DOHH2 (cell line): ENCODE results near the gene GBGT1.

Source experiments
- EZH2phosphoT487 ChIP-seq: fragments of 200-600 bp; sonication (generic); IDR thresholded peaks from 2 replicates; pipeline ENCODE4 v1.6.1; 2017; ENCODE audit warnings: borderline replicate concordance, mild to moderate bottlenecking, antibody characterized with exemption, low read length, moderate library complexity, mixed read lengths
- TF ChIP-seq, protein P1 (sequence below): fragments of 200-600 bp; sonication (generic); IDR thresholded peaks from one replicate; pipeline ENCODE4 v1.5.1; 2014; ENCODE audit warnings: antibody characterized with exemption, mild to moderate bottlenecking, low read depth, low read length; ENCODE audit not compliant: poor library complexity, severe bottlenecking

DNA sequence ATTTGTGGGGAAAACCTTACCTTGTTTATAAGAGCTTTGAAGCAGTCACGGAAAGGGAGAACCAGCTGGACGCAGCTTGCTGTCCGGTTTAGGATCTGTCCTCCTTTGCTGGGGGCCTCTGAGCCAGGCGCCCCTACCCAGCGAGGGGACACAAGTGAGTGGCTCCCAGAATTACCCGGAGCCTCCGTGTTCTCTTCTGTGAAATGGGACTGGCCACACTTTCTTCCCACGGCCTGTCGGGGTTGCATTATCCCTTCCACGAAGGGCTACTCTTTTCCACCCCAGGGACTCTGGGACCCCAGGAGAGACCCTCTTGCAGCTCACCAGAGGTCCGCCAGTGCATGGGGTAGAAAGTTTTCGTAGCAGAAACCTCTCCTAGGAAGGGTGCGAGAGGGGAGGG is 477 bp upstream of the GBGT1 start:
- no peak for TF ChIP-seq EZH2phosphoT487
- TF ChIP-seq, protein P1, sequence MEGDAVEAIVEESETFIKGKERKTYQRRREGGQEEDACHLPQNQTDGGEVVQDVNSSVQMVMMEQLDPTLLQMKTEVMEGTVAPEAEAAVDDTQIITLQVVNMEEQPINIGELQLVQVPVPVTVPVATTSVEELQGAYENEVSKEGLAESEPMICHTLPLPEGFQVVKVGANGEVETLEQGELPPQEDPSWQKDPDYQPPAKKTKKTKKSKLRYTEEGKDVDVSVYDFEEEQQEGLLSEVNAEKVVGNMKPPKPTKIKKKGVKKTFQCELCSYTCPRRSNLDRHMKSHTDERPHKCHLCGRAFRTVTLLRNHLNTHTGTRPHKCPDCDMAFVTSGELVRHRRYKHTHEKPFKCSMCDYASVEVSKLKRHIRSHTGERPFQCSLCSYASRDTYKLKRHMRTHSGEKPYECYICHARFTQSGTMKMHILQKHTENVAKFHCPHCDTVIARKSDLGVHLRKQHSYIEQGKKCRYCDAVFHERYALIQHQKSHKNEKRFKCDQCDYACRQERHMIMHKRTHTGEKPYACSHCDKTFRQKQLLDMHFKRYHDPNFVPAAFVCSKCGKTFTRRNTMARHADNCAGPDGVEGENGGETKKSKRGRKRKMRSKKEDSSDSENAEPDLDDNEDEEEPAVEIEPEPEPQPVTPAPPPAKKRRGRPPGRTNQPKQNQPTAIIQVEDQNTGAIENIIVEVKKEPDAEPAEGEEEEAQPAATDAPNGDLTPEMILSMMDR = no peak
